GM12892 (cell line): ENCODE measurements around the gene TPST1.
"Not testable (repeated sequence)": the region's sequence is repeated elsewhere in the genome, so short reads cannot be mapped to it uniquely, and the experiment has no call there.

Source experiments
- DNase-seq: peaks from one replicate; pipeline ENCODE4 v3.0.0; 2011; ENCODE audit not compliant: insufficient read length
- FAIRE-seq: peaks from 2 replicates; lab custom pipeline; 2011; peaks lifted over from hg19 to GRCh38; lab: Jason Lieb, UNC
- POLR2A ChIP-seq: IDR thresholded peaks from 2 replicates; pipeline ENCODE4 v1.6.1; 2011; ENCODE audit warnings: low read depth, low read length, control low read depth
- POLR2AphosphoS5 ChIP-seq: IDR thresholded peaks from 2 replicates; pipeline ENCODE4 v1.6.1; 2011; ENCODE audit warnings: low read depth, low read length, control low read depth
- TAF1 ChIP-seq: IDR thresholded peaks from 2 replicates; pipeline ENCODE4 v1.6.1; 2011; ENCODE audit warnings: low read depth, mild to moderate bottlenecking, control low read depth, low read length, borderline replicate concordance

TPST1 gene

DNA sequence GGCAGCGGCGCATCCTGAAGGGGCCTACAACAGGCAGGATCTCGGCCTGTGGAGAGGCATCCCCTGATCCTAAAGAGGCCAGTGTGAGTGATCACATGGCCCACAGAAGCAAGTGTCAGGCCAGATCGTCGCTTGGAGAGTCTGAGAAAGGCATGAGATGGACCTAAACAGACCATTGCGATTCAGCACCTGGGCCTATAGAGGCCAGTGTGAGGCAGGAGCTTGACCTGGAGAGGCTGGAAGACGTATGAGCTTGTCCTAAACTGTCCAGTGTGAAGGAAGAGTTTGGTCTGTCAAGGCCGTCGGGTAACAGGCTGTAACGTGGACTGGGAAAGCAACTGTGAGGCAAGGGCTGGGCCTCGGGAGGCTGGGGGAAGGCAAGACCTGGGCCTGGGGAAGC is 172.6 kb downstream of the TPST1 start:
- FAIRE-seq (no peak), DNase-seq (no peak)
- no peak for TF ChIP-seq POLR2AphosphoS5
- TF ChIP-seq TAF1 = no peak
- TF ChIP-seq POLR2A = no peak

DNA sequence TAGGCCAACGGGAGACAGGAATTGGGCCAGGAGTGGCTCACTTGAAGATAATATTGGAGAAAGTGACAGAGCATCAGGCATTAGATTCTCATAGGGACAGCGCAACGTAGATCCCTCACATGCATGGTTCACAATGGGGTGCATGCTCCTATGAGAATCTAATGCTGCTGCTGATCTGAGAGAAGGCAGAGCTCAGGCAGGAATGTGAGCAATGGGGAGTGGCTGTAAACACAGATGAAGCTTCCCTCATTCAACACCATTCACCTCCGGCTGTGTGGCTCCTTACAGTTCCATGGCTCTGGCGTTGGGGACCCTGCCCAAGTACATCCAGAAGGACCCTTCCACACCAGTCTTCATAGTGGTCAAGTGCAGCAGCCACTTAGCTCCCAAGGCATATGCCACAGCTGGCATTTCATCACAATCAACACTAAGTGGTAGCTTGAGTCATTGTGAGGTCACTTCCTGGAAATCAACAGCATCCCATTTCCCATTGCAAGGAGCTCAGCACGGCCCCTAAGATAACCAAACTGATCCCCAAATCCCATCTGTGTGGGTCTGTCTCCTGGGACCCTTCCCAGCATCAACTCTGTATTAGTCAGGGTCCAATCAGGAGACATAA is 174.5 kb downstream of the TPST1 start:
- DNase-seq = no peak
- no peak for TF ChIP-seq POLR2AphosphoS5
- no peak for TF ChIP-seq POLR2A
- TF ChIP-seq TAF1 = no peak
- FAIRE-seq = no peak

DNA sequence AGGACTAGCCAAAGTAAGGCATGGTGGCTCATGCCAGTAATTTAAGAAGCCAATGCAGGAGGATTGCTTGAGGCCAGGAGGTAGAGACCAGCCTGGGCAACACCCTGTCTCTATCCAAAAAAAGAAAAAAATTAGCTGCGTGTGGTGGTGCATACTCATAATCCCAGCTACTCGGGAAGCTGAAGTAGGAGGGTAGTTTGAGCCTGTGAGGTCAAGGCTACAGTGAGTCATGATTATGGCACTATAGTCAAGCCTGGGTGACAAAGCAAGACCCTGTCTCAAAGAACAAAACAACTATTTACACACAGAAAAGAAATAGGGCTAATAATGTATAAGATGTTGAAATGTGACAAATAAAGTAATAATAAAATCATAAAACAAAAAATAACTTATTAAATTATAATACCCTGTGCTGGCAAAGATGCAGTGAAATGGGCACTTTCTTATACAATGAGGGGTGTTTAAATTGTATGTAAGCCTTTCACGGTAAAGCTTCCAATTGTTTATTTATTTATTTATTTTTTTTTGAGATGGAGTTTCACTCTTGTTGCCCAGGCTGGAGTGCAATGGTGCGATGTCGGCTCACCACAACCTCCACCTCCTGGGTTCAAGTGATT is 175.2 kb downstream of the TPST1 start:
- FAIRE-seq = no peak
- TF ChIP-seq TAF1 (no peak), POLR2AphosphoS5 (no peak), POLR2A (no peak)
- DNase-seq = no peak

DNA sequence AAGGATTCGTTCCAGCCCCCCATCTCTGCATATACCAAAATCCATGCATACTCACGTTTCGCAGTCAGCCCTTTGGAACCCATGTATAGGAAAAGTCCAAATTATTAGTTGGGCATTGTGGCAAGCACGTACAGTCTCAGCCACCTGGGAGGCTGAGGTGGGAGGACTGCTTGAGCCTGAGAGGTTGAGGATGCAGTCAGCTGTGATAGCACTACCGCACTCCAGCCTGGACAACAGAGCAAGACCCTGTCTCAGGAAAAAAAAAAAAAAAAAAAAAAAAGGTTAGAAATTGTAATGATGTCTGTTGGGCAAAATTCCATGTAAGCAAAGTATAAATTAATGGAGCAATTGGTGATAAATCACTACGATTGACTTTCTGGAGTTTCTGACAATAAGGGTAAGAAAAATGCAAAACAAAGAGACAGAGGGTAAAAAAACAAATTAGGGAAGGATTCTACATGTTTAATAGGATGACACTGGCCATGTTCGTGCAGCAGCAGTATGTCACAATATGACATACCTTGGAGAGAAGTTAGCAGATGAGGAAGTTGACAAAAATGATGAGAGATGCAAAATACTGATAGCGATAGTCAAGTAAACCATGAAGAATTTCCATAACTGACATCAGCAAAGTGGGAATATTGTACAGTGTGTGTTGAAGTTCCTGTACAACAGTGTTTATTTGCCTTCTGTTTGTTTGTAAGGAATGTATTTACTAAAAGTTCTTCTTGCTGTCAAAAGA is 177.2 kb downstream of the TPST1 start:
- not testable (repeated sequence) for FAIRE-seq, DNase-seq

DNA sequence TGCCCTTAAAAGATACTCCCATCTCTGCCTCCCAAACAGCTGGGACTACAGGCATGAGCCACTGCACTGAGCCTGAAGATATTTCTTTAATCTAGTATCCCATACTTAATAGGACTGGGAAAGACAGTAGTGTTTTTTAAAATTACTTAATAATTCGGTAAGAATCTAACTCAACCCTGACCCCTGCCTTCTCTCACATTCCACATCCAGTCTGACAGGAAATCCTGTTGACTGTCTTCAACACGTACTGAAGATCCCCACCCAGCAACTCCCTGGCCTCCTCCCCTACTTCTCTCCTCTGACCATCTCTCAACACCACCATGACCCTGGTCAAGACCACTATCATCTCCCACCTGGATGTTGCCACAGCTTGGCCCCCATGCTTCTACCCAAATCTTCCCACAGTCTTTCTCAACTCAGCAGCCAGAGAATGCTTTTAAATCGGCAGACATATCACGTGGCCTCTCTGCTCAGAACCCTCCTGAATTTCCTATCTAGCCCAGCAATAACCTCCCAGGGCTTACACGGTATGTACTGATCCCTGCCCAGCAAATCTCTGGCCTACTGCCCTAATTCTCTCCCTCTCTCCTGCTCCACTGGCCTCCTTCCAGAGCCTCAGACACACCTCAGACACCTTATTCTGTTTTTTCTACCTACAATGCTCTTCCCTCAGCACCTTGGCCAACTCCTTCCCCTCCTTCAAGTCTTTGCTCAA is 180.2 kb downstream of the TPST1 start:
- FAIRE-seq, DNase-seq: not testable (repeated sequence)

DNA sequence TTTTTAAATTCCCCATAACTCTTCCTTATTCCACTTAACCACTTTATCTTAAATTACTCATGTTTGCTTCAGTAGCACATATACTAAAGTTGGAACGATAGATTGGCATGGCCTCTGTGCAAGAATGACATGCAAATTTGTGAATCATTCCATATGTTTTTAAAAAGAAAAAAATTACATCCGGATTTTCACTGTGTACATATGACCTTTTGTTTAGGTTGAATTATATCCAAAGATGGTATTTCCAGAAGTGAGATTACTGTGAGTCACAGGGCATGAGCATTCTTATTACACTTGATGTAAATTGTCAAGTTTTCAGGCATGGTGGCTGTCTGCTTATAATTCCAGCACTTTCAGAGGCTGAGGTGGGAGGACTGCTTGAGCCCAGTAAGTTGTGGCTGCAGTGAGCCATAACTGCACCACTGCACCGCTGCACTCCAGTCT is 190.0 kb downstream of the TPST1 start:
- FAIRE-seq, DNase-seq: not testable (repeated sequence)

DNA sequence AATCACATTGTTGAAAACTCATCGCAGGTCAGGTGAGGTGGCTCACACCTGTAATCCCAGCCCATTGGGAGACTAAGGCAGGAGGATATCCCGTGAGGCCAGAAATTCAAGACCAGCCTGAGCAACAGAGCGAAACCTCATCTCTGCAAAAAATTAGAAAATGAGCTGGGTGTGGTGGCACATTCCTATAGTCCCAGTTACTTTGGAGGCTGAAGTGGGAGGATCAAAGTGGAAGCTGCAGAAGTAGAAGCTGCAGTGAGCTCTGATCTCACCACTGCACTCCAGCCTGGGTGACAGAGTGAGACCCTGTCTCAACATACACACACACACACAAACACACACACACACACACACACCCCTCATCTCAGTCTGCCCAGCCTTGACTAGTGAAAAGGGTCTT is 190.9 kb downstream of the TPST1 start:
- FAIRE-seq, DNase-seq: not testable (repeated sequence)

DNA sequence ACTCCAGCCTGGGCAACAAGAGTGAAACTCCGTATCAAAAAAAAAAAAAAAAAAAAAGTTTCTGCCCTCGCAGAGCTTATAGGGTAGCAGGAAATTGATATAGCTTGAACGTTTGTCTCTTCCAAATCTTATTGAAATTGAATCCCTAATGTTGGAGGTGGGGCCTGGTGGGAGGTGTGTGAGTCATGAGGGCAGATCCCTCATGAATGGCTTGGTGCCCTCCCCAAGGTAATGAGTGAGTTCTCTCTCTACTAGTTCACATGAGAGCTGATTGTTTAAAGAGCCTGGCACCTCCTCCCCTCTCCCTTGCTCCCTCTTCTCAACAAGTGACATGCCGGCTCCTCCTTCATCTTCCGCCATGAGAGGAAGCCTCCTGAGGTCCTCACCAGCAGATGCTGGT is 193.7 kb downstream of the TPST1 start:
- not testable (repeated sequence) for FAIRE-seq, DNase-seq

DNA sequence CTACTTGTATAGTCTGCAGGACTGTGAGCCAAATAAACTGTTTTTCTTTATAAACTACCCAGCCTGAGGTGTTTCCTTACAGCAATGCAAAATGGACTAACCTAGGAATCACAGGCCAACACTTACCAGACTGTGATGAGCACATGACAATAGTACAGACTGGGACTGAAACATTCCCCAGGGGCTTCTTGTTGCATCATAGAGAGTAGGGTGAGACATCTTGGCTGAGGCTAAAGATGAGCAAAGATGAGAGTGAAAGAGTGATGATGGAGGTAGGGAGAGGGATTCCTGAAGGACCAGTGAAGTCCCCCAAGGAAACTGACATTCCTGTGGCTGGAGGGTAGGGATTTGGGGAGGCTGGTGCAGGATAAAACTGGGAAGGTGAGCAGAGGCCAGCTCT is 194.4 kb downstream of the TPST1 start:
- no peak for DNase-seq

DNA sequence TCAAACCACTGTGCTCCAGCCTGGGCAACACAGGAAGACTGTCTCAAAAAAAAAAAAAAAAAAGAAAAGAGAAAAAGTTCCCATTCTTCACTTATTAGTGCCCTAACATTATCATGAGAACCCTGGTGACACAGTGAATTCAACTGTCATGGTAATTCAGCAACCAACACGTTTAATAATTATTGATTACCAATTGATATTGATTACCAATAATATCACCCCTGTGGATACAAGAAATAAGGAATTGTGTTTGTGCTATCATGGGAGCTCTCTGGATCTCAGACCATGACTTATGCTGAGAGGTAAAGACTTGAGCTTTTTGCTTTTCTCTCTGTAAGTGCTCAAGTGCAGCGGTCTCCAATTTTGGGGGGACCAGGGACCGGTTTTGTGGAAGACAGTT is 195.3 kb downstream of the TPST1 start:
- TF ChIP-seq TAF1 = no peak
- FAIRE-seq = no peak
- no peak for DNase-seq

More for the DNA sequence above, 194.4 kb downstream of the TPST1 start:
- FAIRE-seq = no peak
- no peak for TF ChIP-seq POLR2AphosphoS5
- TF ChIP-seq POLR2A = no peak
- TF ChIP-seq TAF1 = no peak

DNA sequence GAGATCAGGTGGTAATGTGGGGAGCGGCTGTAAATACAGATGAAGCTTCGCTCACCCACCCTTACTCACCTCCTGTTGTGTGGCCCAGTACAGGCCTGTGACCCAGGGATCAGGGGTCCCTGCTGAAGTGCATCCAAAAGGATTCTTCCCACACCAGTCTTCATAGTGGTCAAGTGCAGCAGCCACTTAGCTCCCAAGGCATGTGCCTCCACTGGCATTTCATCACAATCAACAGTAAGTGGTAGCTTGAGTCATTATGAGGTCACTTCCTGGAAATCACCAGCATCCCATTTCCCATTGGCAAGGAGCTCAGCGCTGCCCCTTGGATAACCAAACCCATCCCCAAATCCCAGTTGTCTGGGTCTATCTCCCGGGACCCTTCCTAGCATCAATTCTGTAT is 196.0 kb downstream of the TPST1 start:
- not testable (repeated sequence) for FAIRE-seq, DNase-seq

DNA sequence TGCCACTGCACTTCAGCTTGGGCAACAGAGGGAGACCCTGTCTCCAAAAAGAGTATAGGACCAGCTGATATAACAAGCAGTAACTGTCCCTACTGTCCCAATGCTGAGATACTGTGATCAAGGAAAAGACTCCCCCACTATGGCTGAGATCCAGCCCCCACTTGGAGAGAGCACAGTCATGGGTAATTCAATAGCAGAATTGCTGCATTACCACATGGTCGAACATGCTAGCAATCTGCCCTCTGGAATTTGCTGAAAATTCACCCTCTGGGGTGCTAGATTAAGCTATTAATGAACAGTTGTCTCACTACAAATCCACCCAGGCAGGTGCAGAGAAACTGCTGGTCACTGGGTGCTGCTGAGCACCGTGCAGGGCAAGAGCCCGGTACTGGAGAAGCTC is 196.8 kb downstream of the TPST1 start:
- DNase-seq, FAIRE-seq: not testable (repeated sequence)

DNA sequence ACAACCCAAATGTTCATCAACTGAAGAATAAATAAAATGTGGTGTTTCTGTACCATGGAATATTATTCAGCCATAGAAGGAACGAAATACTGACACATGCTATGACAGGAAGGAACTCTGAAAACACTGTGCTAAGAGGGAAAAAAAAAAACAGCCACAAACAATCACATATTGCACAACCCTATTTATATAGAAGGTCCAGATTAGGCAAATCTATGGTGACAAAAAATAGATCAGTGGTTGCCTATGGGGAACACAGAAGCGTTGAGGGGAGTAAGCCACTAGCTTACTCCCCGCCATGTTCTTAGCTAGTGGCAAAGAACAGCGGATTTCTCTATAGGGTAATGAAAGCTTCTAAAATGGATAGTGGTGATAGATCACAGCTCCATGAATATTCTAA is 198.4 kb downstream of the TPST1 start:
- FAIRE-seq = no peak
- no peak for TF ChIP-seq POLR2AphosphoS5
- TF ChIP-seq TAF1 = no peak
- TF ChIP-seq POLR2A = no peak
- DNase-seq = no peak
